Mesodermal cell (in vitro differentiated cells): ENCODE data around the gene PRRC2B.
A peak's percentile ranks its signal among the peaks of the same experiment; 100 is the strongest.

ENCODE experiments used
- H3K27ac ChIP-seq: 2 replicates; pipeline ENCODE4 v1.7.0; 2013; ENCODE audit warnings: mild to moderate bottlenecking, low read depth, low read length, moderate library complexity; ENCODE audit not compliant: severe bottlenecking
- H3K36me3 ChIP-seq: 2 replicates; pipeline ENCODE4 v1.7.1; 2013; ENCODE audit warnings: mild to moderate bottlenecking, low read length, moderate library complexity; ENCODE audit not compliant: control insufficient read depth, insufficient read depth
- H3K4me1 ChIP-seq: one replicate; pipeline ENCODE4 v1.7.1; 2013; ENCODE audit warnings: mild to moderate bottlenecking, low read length; ENCODE audit not compliant: insufficient read depth, control insufficient read depth, poor library complexity, severe bottlenecking
- H3K4me3 ChIP-seq: 2 replicates; pipeline ENCODE4 v1.7.0; 2013; ENCODE audit warnings: low read length, control low read depth, mild to moderate bottlenecking; ENCODE audit not compliant: insufficient read depth, poor library complexity, severe bottlenecking; ENCODE audit errors: extremely low read depth
- H3K9me3 ChIP-seq: 2 replicates; pipeline ENCODE4 v1.7.1; 2013; ENCODE audit warnings: mild to moderate bottlenecking, low read length, moderate library complexity; ENCODE audit not compliant: control insufficient read depth
- WGBS, 2 experiments: methylation state at CpG; one replicate each; pipeline ENCODE4 v1.1.5; 2013; ENCODE audit warnings: missing lambda C conversion rate in 2 of 2; ENCODE audit not compliant: insufficient coverage in 2 of 2; 5-methylcytosine and 5-hydroxymethylcytosine counted together

The PRRC2B gene

GRCh38 chr9:131407717-131408195, 13.9 kb downstream of the PRRC2B start:
- 21 to 26% methylated on average over 8 to 9 of the region's 13 CpGs for WGBS, 2 experiments
- Histone ChIP-seq H3K4me1 (peaks cover 60% of the 10 kb centered on the region), H3K27ac (peak overlapping the region; percentile 62)

GRCh38 chr9:131409458-131409992, 15.6 kb downstream of the PRRC2B start:
- Histone ChIP-seq H3K4me3 (no peak overlapping the region), H3K4me1 (peaks cover 42% of the 10 kb centered on the region), H3K36me3 (peaks cover 52% of the 10 kb centered on the region), H3K9me3 (peaks cover 14% of the 10 kb centered on the region), H3K27ac (no peak overlapping the region)
- WGBS, 2 experiments: 91 to 95% methylated on average over 6 of the region's 7 CpGs

More at GRCh38 chr9:131407717-131408195, 13.9 kb downstream of the PRRC2B start:
- Histone ChIP-seq H3K9me3 (peaks cover 7% of the 10 kb centered on the region), H3K4me3 (no peak overlapping the region), H3K36me3 (peaks cover 39% of the 10 kb centered on the region)

- Histone ChIP-seq H3K27ac (no peak overlapping the region), H3K4me1 (peaks cover 36% of the 10 kb centered on the region), H3K9me3 (peaks cover 14% of the 10 kb centered on the region), H3K4me3 (no peak overlapping the region), H3K36me3 (peaks cover 57% of the 10 kb centered on the region)
- WGBS, 2 experiments: 85 to 100% methylated on average over 4 to 7 of the region's 7 CpGs
Measured at GRCh38 chr9:131410044-131410491, 16.2 kb downstream of the PRRC2B start.

GRCh38 chr9:131411719-131412681, 18.1 kb downstream of the PRRC2B start:
- H3K4me3 ChIP-seq: no peak overlapping the region
- H3K27ac ChIP-seq: no peak overlapping the region
- 95 to 98% methylated on average over 11 to 12 of the region's 15 CpGs for WGBS, 2 experiments
- peaks cover 20% of the 10 kb centered on the region for H3K4me1 ChIP-seq
- peaks cover 14% of the 10 kb centered on the region for H3K9me3 ChIP-seq
- peaks cover 60% of the 10 kb centered on the region for H3K36me3 ChIP-seq

- H3K4me1 ChIP-seq: peaks cover 38% of the 10 kb centered on the region
- 95 to 97% methylated on average over 3 of the region's 4 CpGs for WGBS, 2 experiments
- H3K27ac ChIP-seq: no peak overlapping the region
- peaks cover 67% of the 10 kb centered on the region for H3K36me3 ChIP-seq
- H3K4me3 ChIP-seq: no peak overlapping the region
- H3K9me3 ChIP-seq: peaks cover 14% of the 10 kb centered on the region
Measured at GRCh38 chr9:131416509-131416908, 22.6 kb downstream of the PRRC2B start.

- peaks cover 10% of the 10 kb centered on the region for H3K9me3 ChIP-seq
- WGBS, 2 experiments: 81 to 93% methylated on average over 8 to 10 of the region's 13 CpGs
- peaks cover 47% of the 10 kb centered on the region for H3K4me1 ChIP-seq
- H3K4me3 ChIP-seq: no peak overlapping the region
- peak overlapping the region; percentile 41 for H3K27ac ChIP-seq
- H3K36me3 ChIP-seq: peaks cover 58% of the 10 kb centered on the region
Measured at GRCh38 chr9:131417264-131418142, 23.6 kb downstream of the PRRC2B start.

GRCh38 chr9:131418143-131419025, 24.5 kb downstream of the PRRC2B start:
- peaks cover 55% of the 10 kb centered on the region for H3K4me1 ChIP-seq
- 80 to 88% methylated on average over 5 of the region's 7 CpGs for WGBS, 2 experiments
- H3K9me3 ChIP-seq: peaks cover 3% of the 10 kb centered on the region
- peaks cover 50% of the 10 kb centered on the region for H3K36me3 ChIP-seq
- H3K4me3 ChIP-seq: no peak overlapping the region
- peak overlapping the region; percentile 72 for H3K27ac ChIP-seq

- Histone ChIP-seq H3K36me3 (peaks cover 50% of the 10 kb centered on the region), H3K4me1 (peaks cover 60% of the 10 kb centered on the region), H3K4me3 (no peak overlapping the region), H3K9me3 (no peaks in the 10 kb centered on the region), H3K27ac (peak overlapping the region; percentile 10)
- 86 to 95% methylated on average over 6 to 7 of the region's 8 CpGs for WGBS, 2 experiments
Measured at GRCh38 chr9:131419026-131419614, 25.2 kb downstream of the PRRC2B start.

- peaks cover 49% of the 10 kb centered on the region for H3K36me3 ChIP-seq
- H3K4me3 ChIP-seq: no peak overlapping the region
- peaks cover 60% of the 10 kb centered on the region for H3K4me1 ChIP-seq
- H3K9me3 ChIP-seq: no peaks in the 10 kb centered on the region
- 88 to 94% methylated on average over 2 to 11 of the region's 12 CpGs for WGBS, 2 experiments
- no peak overlapping the region for H3K27ac ChIP-seq
Measured at GRCh38 chr9:131419716-131420115, 25.8 kb downstream of the PRRC2B start.
